IMR-90 (cell line): ENCODE results near the gene PTPN21. TPM values are rescaled to one million over a fixed set of nuclear protein-coding genes. Genes with fewer than 3 reads are reported as not detected.

Experiments used
- ATAC-seq: fragments of 200-7000 bp; cut with Tn5 transposase; 2 replicates; pipeline ENCODE4 v1.9.1; 2020; ENCODE audit warnings: low read depth, mild to moderate bottlenecking, moderate library complexity
- BruUV-seq: library from RNA; stranded (reverse); fragments of 400-500 nt; replicated peaks from 2 replicates; lab custom pipeline; 2021; lab: Mats Ljungman, UMichigan
- CTCF ChIA-PET: fragments of 300-600 bp; formaldehyde crosslinking; extraction: SDS; loops from one replicate; lab custom pipeline; 2021; ENCODE audit warnings: antibody characterized with exemption; lab: Yijun Ruan, JAX
- POLR2A ChIA-PET: fragments of 300-600 bp; sonication (Branson Sonifier 250); formaldehyde crosslinking; loops from one replicate; lab custom pipeline; 2022; ENCODE audit warnings: antibody characterized with exemption; ENCODE audit not compliant: unreplicated experiment; lab: Charles Lee
- DNase-seq: peaks from one replicate; pipeline ENCODE4 v3.0.0; 2013
- H2AFZ ChIP-seq: replicated peaks from 2 replicates; pipeline ENCODE3; 2013; ENCODE audit warnings: low read length, mild to moderate bottlenecking; ENCODE audit not compliant: poor library complexity
- H2AK5ac ChIP-seq: 2 replicates; pipeline ENCODE4 v1.6.1; 2013; ENCODE audit warnings: low read depth, low read length, inconsistent platforms
- H2AK9ac ChIP-seq: replicated peaks from 2 replicates; pipeline ENCODE3; 2013; ENCODE audit warnings: mild to moderate bottlenecking, low read depth, low read length, moderate library complexity; ENCODE audit not compliant: poor library complexity
- H2BK120ac ChIP-seq: 2 replicates; pipeline ENCODE4 v1.6.1; 2013; ENCODE audit warnings: low read depth, low read length, inconsistent platforms
- H2BK15ac ChIP-seq: 3 replicates; pipeline ENCODE4 v1.6.1; 2013; ENCODE audit warnings: low read depth, low read length, inconsistent platforms
- H2BK20ac ChIP-seq: 2 replicates; pipeline ENCODE4 v1.6.1; 2013; ENCODE audit warnings: low read depth, mild to moderate bottlenecking, inconsistent platforms, low read length, moderate library complexity
- H2BK5ac ChIP-seq: 2 replicates; pipeline ENCODE4 v1.6.1; 2013; ENCODE audit warnings: mild to moderate bottlenecking, low read depth, low read length, inconsistent platforms; ENCODE audit not compliant: poor library complexity, severe bottlenecking
- H3K14ac ChIP-seq: replicated peaks from 2 replicates; pipeline ENCODE4 v1.6.1; 2013; ENCODE audit warnings: low read depth, low read length, inconsistent platforms
- H3K18ac ChIP-seq: 2 replicates; pipeline ENCODE4 v1.6.1; 2013; ENCODE audit warnings: low read depth, low read length, control low read depth
- H3K23ac ChIP-seq: 2 replicates; pipeline ENCODE4 v1.6.1; 2013; ENCODE audit warnings: low read depth, low read length, inconsistent platforms
- H3K27ac ChIP-seq: 2 replicates; pipeline ENCODE4 v1.5.1; 2013; ENCODE audit warnings: mild to moderate bottlenecking, control low read depth, low read length; ENCODE audit not compliant: insufficient read depth
- H3K27me3 ChIP-seq: 2 replicates; pipeline ENCODE4 v1.6.1; 2013; ENCODE audit warnings: low read length; ENCODE audit not compliant: control insufficient read depth, insufficient read depth
- H3K36me3 ChIP-seq: 2 replicates; pipeline ENCODE4 v1.6.1; 2013; ENCODE audit warnings: low read length, mixed read lengths; ENCODE audit not compliant: control insufficient read depth, insufficient read depth
- H3K4ac ChIP-seq: 2 replicates; pipeline ENCODE4 v1.6.1; 2013; ENCODE audit warnings: low read depth, low read length, inconsistent platforms
- H3K4me1 ChIP-seq: 2 replicates; pipeline ENCODE4 v1.6.1; 2013; ENCODE audit warnings: low read length, mixed read lengths; ENCODE audit not compliant: control insufficient read depth, insufficient read depth
- H3K4me2 ChIP-seq: 2 replicates; pipeline ENCODE4 v1.6.1; 2013; ENCODE audit warnings: low read depth, mild to moderate bottlenecking, control low read depth, low read length, moderate library complexity
- H3K4me3 ChIP-seq: 2 replicates; pipeline ENCODE4 v1.5.1; 2013; ENCODE audit warnings: low read depth, mild to moderate bottlenecking, control low read depth, low read length, moderate library complexity; ENCODE audit not compliant: insufficient read depth
- H3K56ac ChIP-seq: 2 replicates; pipeline ENCODE4 v1.6.1; 2013; ENCODE audit warnings: low read length, inconsistent platforms; ENCODE audit not compliant: insufficient read depth; ENCODE audit errors: extremely low read depth
- H3K79me1 ChIP-seq, 2 experiments: 2 replicates each; pipeline ENCODE4 v1.6.1; 2013; ENCODE audit warnings: low read length in 2 of 2, inconsistent platforms in 1 of 2, low read depth in 1 of 2
- H3K9ac ChIP-seq: 2 replicates; pipeline ENCODE4 v1.6.1; 2013; ENCODE audit warnings: low read depth, low read length, control low read depth
- H3K9me1 ChIP-seq: 2 replicates; pipeline ENCODE4 v1.6.1; 2013; ENCODE audit warnings: low read length, inconsistent platforms; ENCODE audit not compliant: insufficient read depth
- H3K9me3 ChIP-seq: 2 replicates; pipeline ENCODE4 v1.6.1; 2013; ENCODE audit warnings: low read length; ENCODE audit not compliant: control insufficient read depth, insufficient read depth
- H4K20me1 ChIP-seq: 2 replicates; pipeline ENCODE4 v1.6.1; 2013; ENCODE audit warnings: low read length, inconsistent platforms; ENCODE audit not compliant: insufficient read depth
- H4K5ac ChIP-seq: 2 replicates; pipeline ENCODE4 v1.6.1; 2013; ENCODE audit warnings: mild to moderate bottlenecking, low read depth, low read length, control low read depth
- H4K8ac ChIP-seq, 2 experiments: 2 replicates each; pipeline ENCODE4 v1.6.1; 2013; ENCODE audit warnings: low read depth in 2 of 2, low read length in 2 of 2, control low read depth in 1 of 2, inconsistent platforms in 1 of 2
- H4K91ac ChIP-seq: 2 replicates; pipeline ENCODE4 v1.6.1; 2013; ENCODE audit warnings: low read depth, low read length, inconsistent platforms; ENCODE audit not compliant: insufficient read depth
- BHLHE40 ChIP-seq: fragments of 150-350 bp; IDR thresholded peaks from 2 replicates; pipeline ENCODE4 v1.6.1; 2016; ENCODE audit warnings: mild to moderate bottlenecking, low read depth, low read length
- CEBPB ChIP-seq: IDR thresholded peaks from 2 replicates; pipeline ENCODE4 v1.6.1; 2012; ENCODE audit warnings: low read depth, low read length, improper control_type of control experiment
- CHD1 ChIP-seq: IDR thresholded peaks from 2 replicates; pipeline ENCODE4 v1.6.1; 2012; ENCODE audit warnings: low read depth, low read length, improper control_type of control experiment
- CTCF ChIP-seq: conservative IDR thresholded peaks from 2 replicates; pipeline ENCODE4 v1.5.1; 2012; ENCODE audit warnings: mild to moderate bottlenecking, low read depth, low read length, improper control_type of control experiment
- ELK1 ChIP-seq: fragments of 150-350 bp; IDR thresholded peaks from 2 replicates; pipeline ENCODE4 v1.6.1; 2016; ENCODE audit warnings: low read depth, mild to moderate bottlenecking, low read length, moderate library complexity, borderline replicate concordance
- FOS ChIP-seq: fragments of 150-350 bp; IDR thresholded peaks from 2 replicates; pipeline ENCODE4 v1.6.1; 2016; ENCODE audit warnings: low read depth, low read length
- MAFK ChIP-seq: IDR thresholded peaks from 2 replicates; pipeline ENCODE4 v1.6.1; 2012; ENCODE audit warnings: low read depth, low read length, improper control_type of control experiment
- MAZ ChIP-seq: IDR thresholded peaks from 2 replicates; pipeline ENCODE4 v1.6.1; 2012; ENCODE audit warnings: low read depth, mild to moderate bottlenecking, low read length, improper control_type of control experiment, moderate library complexity, borderline replicate concordance
- MXI1 ChIP-seq: IDR thresholded peaks from 2 replicates; pipeline ENCODE4 v1.6.1; 2012; ENCODE audit warnings: low read depth, mild to moderate bottlenecking, low read length, moderate library complexity, borderline replicate concordance
- NFE2L2 ChIP-seq: fragments of 150-350 bp; IDR thresholded peaks from 2 replicates; pipeline ENCODE4 v1.6.1; 2016; ENCODE audit warnings: low read depth, mild to moderate bottlenecking, low read length
- POLR2A ChIP-seq: IDR thresholded peaks from 2 replicates; pipeline ENCODE4 v1.6.1; 2012; ENCODE audit warnings: mild to moderate bottlenecking, low read depth, low read length
- RAD21 ChIP-seq: IDR thresholded peaks from 2 replicates; pipeline ENCODE4 v1.6.1; 2012; ENCODE audit warnings: low read length, improper control_type of control experiment
- RCOR1 ChIP-seq: IDR thresholded peaks from 2 replicates; pipeline ENCODE4 v1.6.1; 2012; ENCODE audit warnings: mild to moderate bottlenecking, low read length, improper control_type of control experiment; ENCODE audit not compliant: insufficient replicate concordance
- RFX5 ChIP-seq: IDR thresholded peaks from 2 replicates; pipeline ENCODE4 v1.8.0; 2012; ENCODE audit warnings: low read depth, mild to moderate bottlenecking, low read length, moderate library complexity
- SMC3 ChIP-seq: fragments of 150-350 bp; IDR thresholded peaks from 2 replicates; pipeline ENCODE4 v1.6.1; 2016; ENCODE audit warnings: low read depth, mild to moderate bottlenecking, antibody characterized with exemption, low read length, moderate library complexity
- USF2 ChIP-seq: fragments of 150-350 bp; IDR thresholded peaks from 2 replicates; pipeline ENCODE4 v1.6.1; 2017; ENCODE audit warnings: mild to moderate bottlenecking, antibody characterized with exemption, low read length, low read depth
- WGBS, 2 experiments: methylation state at CpG; one replicate each; pipeline versions ENCODE4 v1.1.5 to v1.1.7; 2013; ENCODE audit warnings: missing lambda C conversion rate in 2 of 2; ENCODE audit not compliant: insufficient read length in 1 of 2; ENCODE audit errors: extremely low coverage in 2 of 2; 5-methylcytosine and 5-hydroxymethylcytosine counted together
- dilution Hi-C: fragments of 300-500 bp; cut with HindIII; formaldehyde crosslinking; loops from one replicate; pipeline ENCODE4 v1.14.3; 2018; ENCODE audit warnings: low sequenced_read_pairs; ENCODE audit not compliant: unreplicated experiment
- in situ Hi-C: fragments of 300-500 bp; cut with MboI; formaldehyde crosslinking; loops from 3 replicates; pipeline ENCODE4 v1.14.3; 2019; ENCODE audit warnings: low sequenced_read_pairs, inconsistent platforms, mixed read lengths
- intact Hi-C: fragments of 100-400 bp; cut with micrococcal nuclease; formaldehyde crosslinking; loops from 2 replicates; pipeline ENCODE4 v1.10.0; 2022
- polyA plus RNA-seq, 3 experiments: library from polyadenylated mRNA; depleted of rRNA; stranded (reverse); fragments of >200 nt; gene quantifications; 2 replicates each; pipeline ENCODE4 v1.2.3, GENCODE V29; 2012; ENCODE audit warnings: low replicate concordance in 1 of 3
- total RNA-seq: library from RNA; depleted of rRNA; stranded (reverse); fragments of >200 nt; gene quantifications from 2 replicates; pipeline ENCODE4 v1.2.3, GENCODE V29; 2012

Gene PTPN21
- total and polyA plus RNA-seq, 2 of the 4 experiments (the other 2 are of a cell fraction), result 10.4 to 10.7 TPM

GRCh38 chr14:88439088-88439487 is 115.7 kb downstream of the PTPN21 start:
- Histone ChIP-seq H2AFZ (no peak overlapping the region), H2AK9ac (no peak overlapping the region), H3K9me1 (no peaks in the 10 kb centered on the region), H3K18ac (no peak overlapping the region), H2BK20ac (no peak overlapping the region), H3K9me3 (no peaks in the 10 kb centered on the region), H3K9ac (no peak overlapping the region), H2BK5ac (no peak overlapping the region), H3K56ac (no peak overlapping the region), H3K79me1 (no peaks in the 10 kb centered on the region; a peak in 1 of 4 replicates), H3K36me3 (peaks cover 18% of the 10 kb centered on the region), H4K8ac (no peak overlapping the region), H3K27me3 (no peaks in the 10 kb centered on the region), H3K4ac (no peak overlapping the region), H4K20me1 (no peaks in the 10 kb centered on the region), H4K5ac (no peak overlapping the region), H3K4me2 (no peak overlapping the region), H3K4me1 (no peaks in the 10 kb centered on the region), H3K27ac (no peak overlapping the region), H2BK15ac (no peak overlapping the region), H3K14ac (no peak overlapping the region), H2BK120ac (no peak overlapping the region), H3K23ac (no peak overlapping the region), H3K4me3 (no peak overlapping the region), H4K91ac (no peak overlapping the region), H2AK5ac (no peak overlapping the region)
- POLR2A ChIA-PET, result no interaction called here
- CTCF ChIA-PET, result no interaction called here
- DNase-seq (no peak), ATAC-seq (no peak)
- TF ChIP-seq MAFK (no peak), ELK1 (no peak), MXI1 (no peak), USF2 (no peak), SMC3 (no peak), NFE2L2 (no peak), RCOR1 (no peak), MAZ (no peak), RAD21 (no peak), BHLHE40 (no peak), POLR2A (no peak), FOS (no peak), CEBPB (no peak), CHD1 (no peak), CTCF (no peak), RFX5 (no peak)
- BruUV-seq, result no TSS peak
- WGBS, 2 experiments, result no CpG with 5 or more reads among the region's 2 CpGs
- dilution Hi-C loops (no loop called here), intact Hi-C loops (loop anchor here (5.0 kb wide), 1 partner anchor 252 kb away; no protein-coding TSS in a partner anchor), in situ Hi-C loops (no loop called here)
